HG02973 (cell line): ENCODE measurements around the gene MAP4K3.
"Not testable (repeated sequence)": the region's sequence is repeated elsewhere in the genome, so short reads cannot be mapped to it uniquely, and the experiment has no call there.

Source experiments
- ATAC-seq: cut with Tn5 transposase; IDR thresholded peaks from one replicate; pipeline ENCODE4 v1.9.1; 2021; ENCODE audit warnings: moderate library complexity; ENCODE audit not compliant: unreplicated experiment

MAP4K3 gene

DNA sequence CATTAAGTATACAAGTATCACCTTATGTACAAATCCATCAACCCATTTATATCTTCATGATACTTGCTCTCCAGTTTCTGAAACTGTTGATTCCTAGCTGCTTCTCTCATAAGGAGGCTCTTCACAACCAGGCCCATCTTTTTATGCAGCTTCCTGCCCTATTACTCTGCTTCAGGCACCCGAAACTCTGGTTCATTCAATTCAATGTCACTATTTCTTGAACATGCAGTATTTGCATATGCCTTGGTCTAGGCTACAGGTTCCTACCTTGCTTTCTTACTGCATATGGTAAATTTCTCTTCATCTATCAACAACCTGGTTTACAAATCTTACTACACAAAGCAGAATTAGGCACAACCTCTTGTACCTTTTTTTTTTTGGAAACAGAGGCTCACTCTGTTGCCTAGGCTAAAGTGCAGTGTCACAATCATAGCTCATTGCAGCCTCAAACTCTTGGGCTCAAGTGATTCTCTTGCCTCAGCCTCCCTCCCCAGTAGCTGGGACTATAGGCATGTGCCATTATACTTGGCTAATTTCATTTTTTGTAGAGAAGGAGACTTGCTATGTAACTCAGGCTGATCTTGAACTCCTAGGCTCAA, 190.6 kb downstream of the MAP4K3 start:
- no peak for ATAC-seq

DNA sequence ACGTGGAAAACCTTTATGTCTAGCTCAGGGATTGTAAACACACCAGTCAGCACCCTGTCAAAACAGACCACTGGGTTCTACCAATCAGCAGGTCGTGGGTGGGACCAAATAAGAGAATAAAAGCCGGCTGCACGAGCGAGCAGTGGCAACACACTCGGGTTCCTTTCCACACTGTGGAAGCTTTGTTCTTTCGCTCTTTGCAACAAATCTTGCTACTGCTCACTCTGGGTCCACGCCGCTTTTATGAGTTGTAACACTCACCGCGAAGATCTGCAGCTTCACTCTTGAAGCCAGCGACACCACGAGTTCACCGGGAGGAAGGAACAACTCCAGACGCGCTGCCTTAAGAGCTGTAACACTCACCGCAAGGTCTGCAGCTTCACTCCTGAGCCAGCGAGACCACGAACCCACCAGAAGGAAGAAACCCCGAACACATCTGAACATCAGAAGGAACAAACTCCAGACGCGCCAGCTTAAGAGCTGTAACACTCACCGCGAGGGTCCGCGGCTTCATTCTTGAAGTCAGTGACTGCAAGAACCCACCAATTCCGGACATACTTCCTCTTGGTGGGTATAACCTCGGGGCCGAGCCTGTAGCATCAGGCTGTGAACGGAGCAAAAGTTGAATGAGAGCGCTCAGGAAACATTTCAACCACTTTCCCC, 192.0 kb downstream of the MAP4K3 start:
- ATAC-seq, result not testable (repeated sequence)

DNA sequence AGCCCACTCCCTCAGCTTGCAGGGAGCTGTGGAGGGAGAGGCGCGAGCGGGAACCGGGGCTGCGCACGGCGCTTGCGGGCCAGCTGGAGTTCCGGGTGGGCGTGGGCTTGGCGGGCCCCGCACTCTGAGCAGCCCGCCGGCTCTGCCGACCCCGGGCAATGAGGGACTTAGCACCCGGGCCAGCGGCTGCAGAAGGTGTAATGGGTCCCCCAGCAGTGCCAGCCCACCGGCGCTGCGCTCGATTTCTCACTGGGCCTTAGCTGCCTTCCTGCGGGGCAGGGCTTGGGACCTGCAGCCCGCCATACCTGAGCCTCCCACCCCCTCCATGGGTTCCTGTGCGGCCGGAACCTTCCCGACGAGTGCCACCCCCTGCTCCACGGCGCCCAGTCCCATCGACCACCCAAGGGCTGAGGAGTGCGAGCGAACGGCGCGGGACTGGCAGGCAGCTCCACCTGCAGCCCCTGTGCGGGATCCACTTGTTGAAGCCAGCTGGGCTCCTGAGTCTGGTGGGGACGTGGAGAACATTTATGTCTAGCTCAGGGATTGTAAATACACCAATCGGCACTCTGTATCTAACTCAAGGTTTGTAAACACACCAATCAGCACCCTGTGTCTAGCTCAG, 192.7 kb downstream of the MAP4K3 start:
- ATAC-seq, result not testable (repeated sequence)

DNA sequence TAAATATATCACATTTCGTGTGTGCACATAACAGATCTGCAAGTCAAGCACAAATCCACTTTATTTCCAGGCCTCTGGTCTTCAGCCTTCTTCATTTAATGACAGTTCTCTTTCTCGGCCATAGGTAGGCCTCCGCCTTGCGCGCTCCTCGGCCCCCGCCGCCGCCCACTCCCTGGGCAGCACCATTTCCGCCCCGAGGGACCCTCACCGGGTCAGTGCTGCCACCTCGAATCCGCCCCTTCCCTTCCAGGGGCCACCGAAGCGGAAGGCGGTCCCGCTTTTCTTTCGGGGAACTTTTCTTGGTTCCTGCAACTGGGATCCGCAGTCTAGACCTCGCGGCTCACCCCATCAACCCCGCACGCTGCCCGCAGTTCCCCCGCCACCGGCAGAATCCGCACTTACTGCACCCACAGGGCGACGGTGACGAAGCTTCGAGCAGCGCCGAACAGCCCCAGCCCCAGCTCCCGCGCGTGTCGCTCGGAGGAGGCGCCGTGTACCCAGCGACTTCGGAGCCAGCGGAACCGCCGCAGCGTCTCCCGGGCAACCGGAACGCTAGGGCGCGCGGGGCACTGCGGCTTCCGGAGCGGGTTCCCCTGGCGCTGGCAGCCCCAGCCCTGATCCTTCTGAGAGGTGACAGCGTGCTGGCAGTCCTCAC, 193.5 kb downstream of the MAP4K3 start, which contains the start of gene CDKL4:
Gene CDKL4, minus strand, starts transcription at position 502 of the 655 bp plus-strand sequence.
- no peak for ATAC-seq

DNA sequence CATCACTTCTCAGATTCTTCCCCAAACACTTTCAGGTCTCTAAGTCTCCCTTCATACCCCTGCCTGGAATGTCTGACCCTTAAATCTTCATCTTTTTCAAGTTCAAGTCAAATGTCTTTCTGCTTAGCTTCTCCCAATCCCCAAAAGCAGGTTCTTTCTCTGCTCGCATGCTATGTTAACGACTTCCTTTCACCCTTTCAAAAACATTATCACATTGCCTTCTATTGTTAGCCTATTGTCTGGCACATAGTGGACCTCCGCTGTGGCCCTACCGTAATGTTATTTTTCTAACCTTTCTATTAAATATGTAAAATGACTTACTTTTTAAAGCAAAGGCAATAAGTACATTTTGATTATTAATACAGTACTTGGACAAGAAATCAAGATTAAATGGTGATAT, 195.5 kb downstream of the MAP4K3 start:
- ATAC-seq, result no peak

DNA sequence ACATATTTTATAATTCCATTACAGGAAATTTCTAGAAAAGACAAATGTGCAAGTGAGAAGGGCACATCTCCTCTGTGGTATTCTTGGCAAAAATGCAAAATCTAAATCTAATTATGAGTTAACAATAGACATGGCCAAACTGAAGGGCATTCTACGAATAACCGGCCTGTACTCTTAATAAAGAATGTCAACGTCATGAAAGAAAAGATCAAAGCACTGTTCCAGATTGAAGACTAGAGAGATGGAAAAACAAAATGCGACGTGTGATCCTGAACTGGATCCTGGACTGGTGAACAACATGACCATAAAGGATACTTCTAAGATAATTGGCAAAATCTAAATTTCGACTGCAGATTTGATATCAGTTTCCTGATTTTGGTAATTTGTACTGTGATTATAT, 196.3 kb downstream of the MAP4K3 start:
- no peak for ATAC-seq

DNA sequence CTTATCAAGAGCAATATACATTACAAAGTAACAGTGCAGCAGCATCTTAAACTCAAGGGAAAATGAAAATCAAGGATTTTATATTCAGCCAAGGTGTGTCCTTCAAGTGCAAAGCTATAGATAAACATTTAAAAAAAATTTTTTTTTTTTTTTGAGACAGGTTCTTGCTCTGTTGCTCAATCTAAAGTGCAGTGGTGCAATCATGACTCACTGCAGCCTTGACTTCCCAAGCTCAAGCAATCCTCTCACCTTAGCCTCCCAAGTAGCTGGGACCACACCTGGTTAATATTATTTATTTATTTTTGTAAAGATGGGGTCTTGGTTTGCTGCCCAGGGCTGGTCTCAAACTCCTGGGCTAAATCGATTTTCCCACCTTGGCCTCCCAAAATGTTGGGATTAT, 202.3 kb downstream of the MAP4K3 start:
- no peak for ATAC-seq

DNA sequence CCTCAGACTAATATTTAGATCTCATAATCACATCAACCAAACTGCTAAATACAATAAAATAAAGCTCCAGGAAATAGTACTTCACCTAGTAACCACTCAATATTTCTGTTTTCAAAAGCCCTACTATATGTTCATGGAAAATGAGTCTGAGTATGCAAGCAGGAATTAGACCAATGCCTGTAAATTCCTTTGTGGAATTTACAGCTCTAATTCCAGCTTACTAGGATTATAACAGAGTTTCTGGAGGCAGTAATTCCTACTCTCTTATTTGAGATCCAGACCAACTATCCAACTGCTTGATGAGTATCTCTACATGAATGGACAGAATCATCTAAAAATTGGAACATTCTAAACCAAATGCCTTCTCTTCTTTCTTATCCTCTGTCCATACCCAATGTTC, 204.9 kb downstream of the MAP4K3 start:
- ATAC-seq, result no peak

DNA sequence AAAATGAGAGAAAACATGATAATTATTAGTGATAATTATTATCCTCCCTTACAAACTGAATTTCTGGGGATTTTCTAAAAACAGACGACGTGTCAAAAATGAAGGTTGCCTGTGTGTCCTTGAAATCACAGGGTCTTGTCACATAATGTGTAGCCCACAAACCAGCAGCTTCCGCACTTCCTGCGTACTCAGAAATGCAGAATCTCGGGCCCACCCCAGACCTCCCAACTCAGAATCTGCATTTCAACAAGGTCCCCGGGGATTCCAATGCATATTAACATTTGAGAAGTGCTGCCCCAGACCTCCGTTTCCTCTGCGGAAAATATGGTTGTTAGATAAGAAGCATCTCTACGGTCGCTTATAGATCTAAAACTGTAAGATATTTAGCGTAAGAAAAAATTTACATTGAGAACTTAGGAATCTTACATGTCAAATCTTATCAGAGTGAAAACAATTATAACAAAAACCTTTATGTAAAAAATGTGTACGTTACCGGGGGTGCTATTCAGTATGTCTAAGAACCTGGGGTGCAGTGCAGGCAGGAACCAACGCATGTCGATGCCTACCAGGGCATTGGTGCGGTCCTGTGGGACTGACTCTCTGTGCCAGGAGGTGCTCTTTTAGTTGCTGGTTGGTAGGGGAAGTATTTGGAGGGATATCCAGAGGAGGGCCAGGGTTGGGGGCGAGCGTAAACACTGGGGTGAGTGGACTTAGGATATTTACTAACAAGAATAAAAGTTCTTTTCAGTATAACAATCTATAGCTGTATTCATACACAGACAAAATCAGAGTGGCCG, 208.5 kb downstream of the MAP4K3 start:
- no peak for ATAC-seq

DNA sequence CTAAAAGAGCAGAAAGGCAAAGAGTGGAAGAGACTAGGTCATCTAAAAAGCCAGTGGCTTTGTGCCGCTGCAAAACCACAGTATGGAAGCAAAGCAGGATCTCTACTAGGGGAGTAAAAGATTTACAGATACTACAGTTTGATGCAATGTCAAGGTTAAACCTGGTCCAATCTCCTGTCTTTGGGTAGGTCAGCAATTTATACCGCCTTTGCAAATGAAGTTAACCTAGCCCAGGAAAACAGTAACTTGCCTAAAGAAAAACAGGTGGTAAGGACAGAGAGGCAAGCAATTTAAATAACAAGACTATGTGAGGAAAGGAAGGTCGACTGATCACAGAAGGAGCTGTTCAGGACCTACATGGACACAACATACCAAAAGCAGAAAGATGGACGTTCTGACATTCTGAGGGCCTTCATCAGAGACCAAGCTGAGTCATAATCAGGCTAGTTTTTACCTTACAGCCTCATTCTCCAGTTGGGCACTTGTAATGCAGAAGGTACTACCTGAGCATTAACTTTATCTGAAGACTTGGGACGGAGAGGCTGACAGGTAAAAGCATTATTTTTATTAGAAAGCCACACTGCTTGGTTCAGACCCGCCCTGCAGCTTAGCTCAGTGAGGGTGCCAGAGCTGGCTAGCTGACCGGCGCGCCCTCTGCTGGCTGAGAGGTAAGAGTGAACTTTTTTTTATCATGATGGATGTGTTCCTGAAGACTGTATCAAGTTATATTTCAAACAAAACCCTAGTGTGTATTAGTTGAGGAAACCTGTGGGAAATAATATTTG, 209.3 kb downstream of the MAP4K3 start:
- ATAC-seq, result peak; percentile 76

DNA sequence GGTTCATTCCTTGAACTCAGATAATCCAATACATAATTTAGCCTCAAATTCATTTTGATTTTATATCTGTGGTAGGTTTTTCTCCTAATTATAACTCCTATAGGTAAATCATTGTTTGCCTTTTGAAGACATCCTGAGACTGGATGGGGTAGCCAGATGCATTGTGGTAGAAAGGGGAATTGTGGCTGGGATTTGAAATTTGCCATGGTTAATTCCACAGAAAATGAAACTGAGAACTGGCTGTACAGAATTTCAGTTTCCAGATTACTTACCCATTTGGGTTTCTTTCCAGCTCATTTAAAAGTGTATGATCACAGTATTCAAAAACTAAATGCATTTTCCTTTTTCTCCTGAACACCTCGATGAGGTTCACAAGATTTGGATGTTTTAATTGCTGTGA, 211.5 kb downstream of the MAP4K3 start:
- ATAC-seq, result no peak

DNA sequence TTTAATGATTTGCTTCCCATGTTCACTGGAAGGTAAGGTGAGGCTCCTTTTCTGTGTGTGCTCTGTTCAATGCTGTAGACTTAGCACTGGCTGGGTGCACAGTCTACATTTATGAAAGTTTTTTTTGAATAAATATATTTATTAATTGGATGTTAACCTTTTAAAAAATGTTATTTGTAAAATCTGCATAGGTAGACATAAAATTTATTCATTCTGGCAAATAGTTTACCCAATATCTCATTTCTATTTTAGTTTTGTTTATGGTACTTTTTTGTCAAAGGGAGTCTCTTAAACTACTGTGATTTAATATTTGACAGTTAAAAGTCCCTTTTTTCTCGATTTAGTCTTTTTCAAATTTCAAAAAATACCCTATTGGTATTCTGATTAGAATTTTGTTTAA, 213.2 kb downstream of the MAP4K3 start:
- no peak for ATAC-seq

DNA sequence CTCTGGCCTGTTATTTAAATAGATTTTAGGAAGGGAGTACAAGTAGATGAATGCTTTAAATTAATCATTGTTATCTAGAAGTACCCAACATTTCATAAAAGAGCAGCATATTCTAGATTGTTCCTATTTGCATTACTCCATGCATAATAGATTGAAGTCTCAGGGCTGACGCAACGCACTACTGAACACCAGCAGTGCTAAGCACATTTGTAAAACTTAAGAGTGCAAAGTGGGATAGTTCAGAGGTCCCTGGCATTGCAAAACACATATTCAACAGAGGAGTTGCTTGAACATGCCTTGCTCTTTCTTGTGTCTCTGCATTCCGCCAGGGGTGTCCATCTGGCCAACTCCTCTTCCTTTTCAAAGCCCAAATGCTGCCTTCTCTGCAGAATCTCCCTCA, 215.6 kb downstream of the MAP4K3 start:
- no peak for ATAC-seq

DNA sequence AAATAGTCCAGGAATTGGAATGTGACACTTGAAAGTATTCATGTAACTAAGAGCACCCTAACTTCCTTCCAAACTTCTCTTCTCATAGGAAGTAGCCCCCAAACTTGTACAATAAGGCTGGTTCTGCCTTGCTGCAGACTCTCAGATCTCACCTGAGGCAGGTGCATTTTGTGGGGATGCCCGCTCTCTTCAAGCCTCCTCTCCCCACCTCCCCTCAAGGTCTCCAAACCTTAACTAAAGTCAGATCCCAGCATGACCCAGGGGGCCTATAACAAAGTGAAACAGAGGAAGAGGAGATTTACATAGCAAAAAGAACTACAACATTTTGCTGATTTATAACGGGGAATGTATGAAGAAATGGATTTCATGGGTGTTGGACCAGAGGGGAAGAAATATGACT, 216.9 kb downstream of the MAP4K3 start:
- no peak for ATAC-seq

DNA sequence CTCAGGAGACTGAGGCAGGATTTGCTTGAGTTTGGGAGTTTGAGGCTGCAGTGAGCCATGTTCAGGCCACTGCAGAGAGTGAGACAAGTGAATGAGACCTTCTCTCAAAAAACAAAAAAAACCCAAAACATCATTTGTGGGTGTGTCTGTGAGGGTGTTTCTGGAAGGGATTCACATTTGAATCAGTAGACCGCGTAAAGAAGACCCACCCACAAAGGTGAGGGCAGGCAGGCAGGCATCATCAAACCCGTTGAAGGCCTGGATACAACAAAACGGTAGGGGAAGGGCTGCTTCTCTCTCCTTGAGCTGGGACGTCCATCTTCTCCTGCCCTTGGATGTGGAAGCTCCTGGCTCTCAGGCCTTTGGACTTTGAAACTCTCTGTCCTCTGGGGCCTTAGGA, 218.7 kb downstream of the MAP4K3 start:
- ATAC-seq, result no peak

DNA sequence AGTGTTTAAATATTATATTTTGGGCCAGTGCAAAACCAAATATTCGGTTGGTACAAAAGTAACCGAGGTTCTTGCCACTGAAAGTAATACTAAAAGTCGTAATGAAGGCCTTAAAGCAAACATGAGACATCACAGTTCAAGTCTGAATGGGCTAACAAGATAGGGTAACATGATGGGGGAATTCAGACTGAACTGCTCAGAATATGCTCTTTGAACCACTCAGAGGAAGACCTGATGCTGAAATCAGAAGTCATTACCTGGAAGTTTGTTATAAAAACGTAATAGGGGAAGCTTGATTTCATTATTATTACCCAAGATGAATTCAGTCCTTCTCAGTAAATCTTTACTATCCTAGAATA, 219.9 kb downstream of the MAP4K3 start:
- ATAC-seq, result no peak

DNA sequence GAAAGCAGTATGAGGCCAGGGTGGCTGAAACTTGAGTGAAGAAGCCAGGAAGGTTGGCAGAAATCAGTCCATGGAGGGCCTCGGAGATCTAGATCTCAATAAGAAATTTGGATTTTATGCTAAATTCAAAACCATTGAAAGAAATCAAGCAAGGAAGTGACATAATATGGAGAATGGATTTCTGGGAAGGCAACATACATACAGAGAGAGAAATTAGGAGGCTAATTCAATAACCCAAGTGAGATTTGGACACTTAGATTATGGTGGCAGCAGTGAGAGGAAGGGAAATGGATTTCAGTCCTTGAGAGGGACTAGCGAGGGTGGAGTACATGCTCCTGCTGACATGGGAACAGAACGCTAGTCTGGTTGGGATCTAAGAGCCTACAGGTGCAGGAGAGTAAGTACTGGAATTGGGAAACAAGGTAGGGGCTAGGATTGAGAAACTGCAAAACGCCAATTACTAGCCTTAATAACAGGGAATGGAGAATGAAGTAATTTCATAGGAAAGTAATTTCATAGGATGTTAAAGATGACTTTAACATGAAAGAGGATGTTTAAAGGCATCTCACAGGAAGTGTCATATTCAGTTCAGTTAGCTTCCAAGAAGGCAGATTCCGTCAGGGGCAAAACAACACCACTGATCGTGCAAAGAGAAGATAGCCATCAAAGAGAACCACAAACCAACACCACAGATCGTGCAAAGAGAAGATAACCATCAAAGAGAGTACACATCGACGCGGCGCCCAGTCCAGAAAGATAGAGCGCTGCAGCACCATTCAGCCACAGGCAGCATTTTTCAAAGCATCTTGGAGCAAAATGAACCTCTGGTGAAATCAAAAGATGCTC, 220.5 kb downstream of the MAP4K3 start:
- ATAC-seq, result no peak

DNA sequence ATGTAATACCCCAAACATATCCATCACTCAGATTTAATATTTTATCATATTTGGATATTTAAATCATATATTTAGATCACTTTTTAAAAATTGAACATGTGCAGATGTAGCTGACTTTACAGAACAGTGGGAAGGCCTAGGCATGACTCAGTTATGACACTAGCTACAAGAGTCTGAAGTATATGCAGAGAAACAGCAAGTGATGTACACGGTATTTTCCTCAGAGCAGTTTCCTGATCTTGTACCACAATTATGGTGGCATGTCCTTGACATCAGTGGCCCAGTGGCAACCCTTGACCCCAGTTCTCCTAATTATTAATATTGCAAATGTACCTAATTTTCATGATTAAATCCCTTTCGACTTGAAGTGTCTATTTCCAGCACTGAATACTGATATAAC, 221.5 kb downstream of the MAP4K3 start:
- ATAC-seq, result no peak

DNA sequence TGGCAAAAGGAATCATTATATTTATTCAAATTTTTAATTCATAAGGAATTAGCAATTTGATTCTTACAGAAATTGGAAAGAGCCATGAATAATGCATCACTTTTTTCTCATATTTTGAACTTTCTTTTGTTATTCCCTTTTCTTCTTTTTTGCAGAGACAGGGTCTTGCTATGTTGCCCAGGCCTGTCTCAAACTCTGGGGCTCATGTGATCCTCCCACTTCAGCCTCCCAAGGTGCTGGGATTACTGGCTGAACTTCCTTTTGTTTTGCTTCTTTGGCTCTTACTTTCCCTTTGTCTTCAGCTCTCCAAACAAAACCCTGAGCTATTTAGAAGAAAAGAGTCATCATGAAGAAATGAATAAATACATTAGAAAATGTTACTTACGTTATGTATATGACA, 224.1 kb downstream of the MAP4K3 start:
- no peak for ATAC-seq

DNA sequence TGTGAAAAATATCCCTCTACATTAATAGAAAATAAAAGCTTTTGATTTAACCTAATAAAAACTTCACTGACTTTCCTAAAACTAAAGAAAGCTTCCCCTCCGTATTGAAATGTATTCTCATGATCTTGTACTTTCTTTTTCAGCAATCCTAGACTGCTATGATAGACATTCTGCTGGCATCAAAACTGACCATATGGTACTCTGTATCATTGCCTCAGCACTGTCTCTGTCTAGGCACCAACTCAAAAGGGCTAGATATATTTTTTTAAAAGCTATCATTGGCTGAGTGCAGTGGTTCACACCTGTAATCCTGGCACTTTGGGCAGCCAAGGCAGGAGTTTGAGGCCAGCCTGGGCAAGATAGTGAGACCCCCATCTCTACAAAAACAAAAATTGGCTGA, 226.2 kb downstream of the MAP4K3 start:
- ATAC-seq, result no peak
